IPS DF 6.9 (cell line): Measurements from ENCODE around the gene NEGR1.

Experiments used
- DNase-seq: peaks from one replicate; pipeline ENCODE4 v3.0.0-alpha.2; 2013; ENCODE audit warnings: low read depth, low spot score
- H3K27ac ChIP-seq: one replicate; pipeline ENCODE4 v1.5.1; 2013; ENCODE audit warnings: low read length, control low read depth
- H3K27me3 ChIP-seq: 2 replicates; pipeline ENCODE4 v1.6.1; 2013; ENCODE audit warnings: mild to moderate bottlenecking, low read length; ENCODE audit not compliant: control insufficient read depth, insufficient read depth
- H3K36me3 ChIP-seq: 2 replicates; pipeline ENCODE4 v1.6.1; 2013; ENCODE audit warnings: low read length; ENCODE audit not compliant: control insufficient read depth, insufficient read depth
- H3K4me1 ChIP-seq: 2 replicates; pipeline ENCODE4 v1.6.1; 2013; ENCODE audit warnings: low read length; ENCODE audit not compliant: control insufficient read depth, insufficient read depth
- H3K4me3 ChIP-seq: 2 replicates; pipeline ENCODE4 v1.5.1; 2013; ENCODE audit warnings: mild to moderate bottlenecking, low read length
- H3K9me3 ChIP-seq: 2 replicates; pipeline ENCODE4 v1.6.1; 2013; ENCODE audit warnings: low read length, inconsistent platforms; ENCODE audit not compliant: control insufficient read depth, insufficient read depth
- WGBS: extraction: QIAGEN DNeasy Blood & Tissue Kit; methylation state at CpG from one replicate; pipeline ENCODE4 v1.1.7; 2013; ENCODE audit warnings: mixed read lengths, missing lambda C conversion rate; ENCODE audit not compliant: insufficient read length, insufficient coverage; 5-methylcytosine and 5-hydroxymethylcytosine counted together

NEGR1 gene

DNA sequence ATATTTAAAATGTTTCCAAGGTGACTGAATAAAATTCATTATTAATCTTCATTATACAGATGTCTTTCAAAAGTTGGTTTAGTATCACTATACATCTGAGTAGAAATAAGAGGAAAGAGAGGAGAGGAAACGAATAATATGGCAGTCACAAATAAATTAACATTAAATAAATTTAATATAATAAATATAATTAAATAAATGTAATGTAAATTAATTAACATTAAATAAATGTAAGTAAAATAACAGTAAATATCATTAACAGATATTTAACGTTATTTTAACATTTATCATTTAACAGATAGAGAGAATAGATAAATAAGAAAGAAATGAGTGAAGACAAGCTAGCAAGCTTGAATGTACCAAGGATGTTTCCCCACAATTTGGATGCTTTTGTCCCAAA, 592.7 kb downstream of the NEGR1 start:
- H3K9me3 ChIP-seq: no peaks in the 10 kb centered on the region
- no peak for DNase-seq
- no CpG with 5 or more reads among the region's 2 CpGs for WGBS
- no peak overlapping the region for H3K4me3 ChIP-seq
- no peaks in the 10 kb centered on the region for H3K4me1 ChIP-seq
- H3K27ac ChIP-seq: no peak overlapping the region
- no peaks in the 10 kb centered on the region for H3K36me3 ChIP-seq
- H3K27me3 ChIP-seq: no peaks in the 10 kb centered on the region

DNA sequence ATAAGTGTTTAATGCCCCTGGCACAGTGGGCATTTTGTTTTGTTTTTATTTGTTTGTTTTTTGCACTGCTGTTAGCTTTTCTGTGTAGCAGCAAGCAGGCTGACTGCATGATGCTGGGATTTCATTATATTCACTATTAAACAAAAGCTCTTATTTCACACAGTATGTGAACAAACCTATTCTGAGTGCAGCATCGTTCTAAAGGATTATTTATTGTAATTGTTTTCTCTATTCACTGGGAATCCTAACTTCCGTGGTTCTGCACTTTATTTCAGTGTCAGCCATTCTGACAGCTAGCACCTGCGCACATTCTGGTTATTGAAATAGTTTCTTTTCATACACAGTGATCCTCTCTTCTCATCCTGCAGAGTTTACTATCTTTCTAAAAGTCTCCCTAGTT, 595.0 kb downstream of the NEGR1 start:
- Histone ChIP-seq H3K36me3 (no peaks in the 10 kb centered on the region), H3K9me3 (no peaks in the 10 kb centered on the region), H3K27ac (no peak overlapping the region), H3K4me1 (no peaks in the 10 kb centered on the region), H3K27me3 (no peaks in the 10 kb centered on the region), H3K4me3 (no peak overlapping the region)
- no peak for DNase-seq
- WGBS: no CpG with 5 or more reads among the region's 3 CpGs

DNA sequence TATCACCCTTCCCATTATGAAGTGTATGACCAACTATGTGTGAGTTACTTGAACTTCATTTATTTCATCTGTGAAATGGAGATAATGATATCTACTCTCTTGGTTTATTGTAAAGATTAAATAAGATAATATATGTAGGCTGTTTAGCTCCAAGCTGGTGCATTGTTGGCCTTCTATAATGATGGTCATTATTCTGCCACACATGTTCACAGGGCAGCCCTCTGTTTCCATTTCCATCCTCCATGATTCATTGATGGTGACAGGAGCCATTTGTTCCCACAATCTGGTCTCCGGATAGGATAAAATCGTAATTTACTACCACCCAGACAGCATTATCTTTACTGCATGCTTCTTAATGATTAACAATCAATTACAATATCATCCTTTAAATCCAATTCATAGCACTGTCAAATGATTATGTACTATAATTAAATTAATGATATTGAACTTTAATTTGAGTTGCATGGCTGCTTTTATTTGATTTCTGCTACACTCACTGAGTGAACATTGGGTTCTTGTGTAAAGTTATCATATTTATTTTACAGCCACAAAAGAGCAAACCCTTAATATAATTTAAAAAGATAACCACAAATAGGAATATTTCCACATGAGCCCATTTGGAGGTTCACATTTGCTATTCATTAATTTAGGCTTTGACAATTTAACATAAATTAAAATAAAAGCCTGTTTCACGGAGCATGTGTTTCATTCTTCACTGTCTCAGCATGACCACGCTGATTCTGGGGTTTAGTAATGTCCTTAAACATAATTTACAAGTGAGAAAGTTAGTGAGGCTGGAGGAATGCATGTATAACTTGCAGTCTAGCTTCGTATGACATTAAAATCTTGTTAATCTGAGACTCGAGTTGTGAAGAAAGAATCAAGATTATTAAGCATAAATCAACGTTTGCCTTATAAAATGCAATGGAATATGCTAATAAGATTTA, 605.1 kb downstream of the NEGR1 start:
- Histone ChIP-seq H3K4me3 (no peak overlapping the region), H3K36me3 (no peaks in the 10 kb centered on the region), H3K9me3 (no peaks in the 10 kb centered on the region), H3K27ac (no peak overlapping the region), H3K4me1 (no peaks in the 10 kb centered on the region), H3K27me3 (0 out of 2 replicates have a peak, but pooled peaks cover 1% of the 10 kb centered on the region)
- no CpG with 5 or more reads among the region's 7 CpGs for WGBS
- DNase-seq: no peak

DNA sequence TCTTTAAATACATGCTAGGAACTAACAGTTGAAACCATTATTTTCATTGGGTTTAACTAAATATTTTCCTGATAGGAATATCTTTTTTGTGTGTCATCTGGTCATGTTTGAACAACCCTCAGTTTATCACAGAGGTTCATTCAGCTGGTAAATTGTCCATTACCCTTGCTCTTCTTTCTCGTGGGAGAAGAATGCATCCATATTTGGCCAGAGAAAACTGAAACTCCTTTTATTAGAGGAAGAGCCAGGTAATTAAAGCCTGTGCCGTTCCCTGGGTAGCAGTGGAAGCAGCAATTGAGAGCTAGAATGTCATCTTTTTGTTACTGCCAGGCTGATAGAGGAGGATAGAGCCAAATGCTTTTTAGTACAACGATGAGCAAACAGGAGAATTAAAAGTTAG, 614.3 kb downstream of the NEGR1 start:
- no peak for DNase-seq
- Histone ChIP-seq H3K4me1 (no peaks in the 10 kb centered on the region), H3K9me3 (no peaks in the 10 kb centered on the region), H3K27me3 (no peaks in the 10 kb centered on the region), H3K27ac (no peak overlapping the region), H3K36me3 (no peaks in the 10 kb centered on the region), H3K4me3 (no peak overlapping the region)
- no CpG with 5 or more reads among the region's 3 CpGs for WGBS

DNA sequence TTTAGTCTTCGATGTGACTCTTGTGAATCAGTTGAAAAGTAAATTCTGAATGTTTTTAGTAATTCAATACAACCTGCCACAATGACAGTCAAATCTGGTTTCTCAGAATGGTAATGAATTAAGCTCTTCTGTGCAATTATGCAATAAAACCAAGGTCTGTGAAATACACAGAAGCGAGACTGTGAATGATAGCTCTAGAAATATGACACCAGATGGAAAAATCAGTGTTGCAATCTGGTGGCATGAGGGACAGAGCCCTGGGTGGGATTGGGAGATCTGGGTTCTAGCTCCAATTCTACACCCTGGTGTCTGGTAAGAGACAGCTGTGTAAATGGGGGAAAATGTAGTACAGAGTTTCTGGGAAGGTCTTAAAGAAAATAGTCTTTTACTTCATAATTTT, 615.1 kb downstream of the NEGR1 start:
- no peak overlapping the region for H3K4me3 ChIP-seq
- H3K4me1 ChIP-seq: no peaks in the 10 kb centered on the region
- no peaks in the 10 kb centered on the region for H3K27me3 ChIP-seq
- no peaks in the 10 kb centered on the region for H3K9me3 ChIP-seq
- no peak overlapping the region for H3K27ac ChIP-seq
- DNase-seq: no peak
- no peaks in the 10 kb centered on the region for H3K36me3 ChIP-seq
- no CpG with 5 or more reads among the region's 2 CpGs for WGBS

DNA sequence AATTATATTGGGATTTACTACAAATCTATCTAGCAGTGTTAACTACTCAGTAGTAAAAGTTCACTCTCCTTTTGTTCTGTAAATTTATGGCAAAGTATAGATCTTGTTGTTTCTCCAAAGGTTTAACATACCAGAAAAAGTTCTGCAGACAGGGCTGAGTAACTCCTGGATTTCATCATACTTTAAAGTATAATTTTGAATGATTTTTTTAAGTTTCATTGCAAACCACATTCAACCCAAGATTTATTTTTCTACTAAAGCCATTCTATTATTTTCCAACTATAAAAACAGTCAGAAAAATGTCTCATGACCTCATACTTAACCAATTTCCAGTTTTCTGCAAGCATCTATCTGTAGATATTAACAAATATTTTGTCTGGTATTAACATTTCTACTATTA, 615.7 kb downstream of the NEGR1 start:
- H3K27ac ChIP-seq: no peak overlapping the region
- no peak overlapping the region for H3K4me3 ChIP-seq
- DNase-seq: no peak
- H3K36me3 ChIP-seq: no peaks in the 10 kb centered on the region
- no peaks in the 10 kb centered on the region for H3K9me3 ChIP-seq
- no peaks in the 10 kb centered on the region for H3K4me1 ChIP-seq
- no peaks in the 10 kb centered on the region for H3K27me3 ChIP-seq

DNA sequence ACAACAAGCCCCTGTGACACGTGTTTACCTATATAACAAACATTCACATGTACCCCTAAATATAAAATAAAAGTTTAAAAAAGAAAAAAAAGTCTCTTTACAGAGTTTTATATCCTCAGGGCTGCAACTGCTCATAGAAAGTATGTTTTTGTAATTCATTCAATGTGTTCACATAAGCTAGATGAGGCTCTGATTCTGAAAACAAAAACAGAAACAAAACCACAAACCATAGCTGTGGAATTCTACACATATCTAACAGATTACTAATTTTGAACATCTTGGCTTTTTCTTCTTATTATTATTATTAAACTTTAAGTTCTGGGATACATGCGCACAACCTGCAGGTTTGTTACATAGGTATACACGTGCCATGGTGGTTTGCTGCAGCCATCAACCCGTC, 621.9 kb downstream of the NEGR1 start:
- Histone ChIP-seq H3K36me3 (no peaks in the 10 kb centered on the region), H3K27me3 (no peaks in the 10 kb centered on the region), H3K4me1 (no peaks in the 10 kb centered on the region), H3K27ac (no peak overlapping the region), H3K9me3 (no peaks in the 10 kb centered on the region), H3K4me3 (no peak overlapping the region)
- no CpG with 5 or more reads among the region's 4 CpGs for WGBS
- DNase-seq: no peak

DNA sequence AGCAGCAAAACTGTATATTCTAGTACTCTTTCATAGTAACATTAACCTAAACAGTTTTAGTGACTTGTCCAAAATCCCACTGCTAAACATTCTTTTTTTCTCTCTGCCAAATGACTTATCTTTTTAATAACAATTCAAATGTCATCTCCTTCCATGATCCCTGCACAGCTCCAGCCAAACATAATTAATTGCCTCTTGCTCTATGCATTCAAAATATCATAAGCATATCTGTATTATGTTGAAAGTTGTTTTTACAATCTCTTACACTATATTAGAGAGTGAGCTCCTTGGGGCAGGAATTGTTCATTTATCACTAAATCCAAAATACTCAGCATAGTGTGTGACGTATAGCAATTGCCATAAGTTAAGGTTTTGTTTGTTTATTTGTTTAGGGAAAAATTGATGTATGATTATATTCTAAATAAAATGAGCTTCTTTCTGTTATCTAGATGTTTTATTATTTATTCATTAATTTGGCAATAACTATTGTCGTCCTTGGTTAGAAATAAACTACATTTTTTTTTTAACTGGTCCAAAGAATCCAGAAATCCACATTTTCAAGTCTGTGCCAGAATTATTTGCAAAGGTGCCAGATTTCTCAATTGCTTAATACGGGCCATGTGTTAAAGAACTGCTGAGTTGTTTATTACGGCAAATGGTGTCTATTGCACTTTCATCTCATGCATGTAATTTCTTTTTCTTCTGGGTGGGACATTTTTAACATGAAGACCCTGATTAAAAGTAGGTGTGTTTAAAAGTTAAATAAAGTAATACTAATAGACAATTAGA, 624.3 kb downstream of the NEGR1 start:
- H3K27ac ChIP-seq: no peak overlapping the region
- H3K4me3 ChIP-seq: no peak overlapping the region
- no peaks in the 10 kb centered on the region for H3K9me3 ChIP-seq
- DNase-seq: no peak
- H3K36me3 ChIP-seq: no peaks in the 10 kb centered on the region
- H3K4me1 ChIP-seq: no peaks in the 10 kb centered on the region
- WGBS: no CpG with 5 or more reads among the region's 4 CpGs
- no peaks in the 10 kb centered on the region for H3K27me3 ChIP-seq

DNA sequence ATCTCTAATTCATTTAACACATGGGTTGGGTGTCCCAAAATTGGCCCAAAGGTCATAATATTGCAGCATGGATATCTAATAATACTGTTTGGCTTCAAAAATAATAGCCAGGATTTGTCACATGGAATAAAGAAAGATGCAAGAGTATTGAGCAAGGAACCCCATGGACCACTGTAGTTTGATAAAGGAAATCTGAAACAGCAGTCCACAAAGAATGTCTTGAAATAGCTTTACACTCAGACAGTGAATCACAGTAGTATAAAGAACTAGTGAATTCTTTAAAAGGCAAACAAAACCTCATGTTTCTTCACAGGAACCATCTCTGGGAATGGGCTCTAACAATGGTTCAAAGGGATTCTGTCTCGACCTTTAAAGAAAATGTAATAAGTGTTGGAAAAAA, 625.4 kb downstream of the NEGR1 start:
- H3K27me3 ChIP-seq: no peaks in the 10 kb centered on the region
- no peaks in the 10 kb centered on the region for H3K4me1 ChIP-seq
- H3K9me3 ChIP-seq: no peaks in the 10 kb centered on the region
- no peaks in the 10 kb centered on the region for H3K36me3 ChIP-seq
- H3K4me3 ChIP-seq: no peak overlapping the region
- no peak for DNase-seq
- no peak overlapping the region for H3K27ac ChIP-seq
- no CpG with 5 or more reads among the region's 1 CpG for WGBS

DNA sequence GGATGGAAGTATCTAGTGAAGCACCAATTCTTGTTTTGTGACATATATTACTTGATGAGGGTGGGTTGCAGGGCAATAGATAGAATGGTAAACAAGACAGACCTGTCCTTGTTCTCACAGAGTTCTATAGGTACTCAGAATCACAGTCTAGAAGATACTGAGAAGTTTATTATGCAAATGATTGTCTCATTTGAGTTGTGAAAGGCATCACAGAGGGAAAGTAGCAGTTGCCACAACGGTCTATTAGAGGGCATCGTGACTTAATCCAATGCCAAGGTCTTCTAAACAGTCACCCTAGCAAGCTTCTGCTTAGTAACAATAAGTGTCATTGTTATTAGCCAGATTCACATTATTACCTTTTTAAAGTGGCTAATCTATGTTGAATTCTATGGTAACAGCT, 626.7 kb downstream of the NEGR1 start:
- no peak for DNase-seq
- no peaks in the 10 kb centered on the region for H3K4me1 ChIP-seq
- WGBS: no CpG with 5 or more reads among the region's 2 CpGs
- no peaks in the 10 kb centered on the region for H3K9me3 ChIP-seq
- no peaks in the 10 kb centered on the region for H3K27me3 ChIP-seq
- no peak overlapping the region for H3K27ac ChIP-seq
- no peak overlapping the region for H3K4me3 ChIP-seq
- H3K36me3 ChIP-seq: no peaks in the 10 kb centered on the region
